Dedifferentiated amniotic fluid mesenchymal stem cell (primary cell): ENCODE data around the gene SLC45A3.
"Not testable (repeated sequence)": the region's sequence is repeated elsewhere in the genome, so short reads cannot be mapped to it uniquely, and the experiment has no call there.

Experiments used
- DNase-seq: peaks from one replicate; pipeline ENCODE4 v3.0.0-alpha.2; 2016; ENCODE audit errors: extremely low spot score

The SLC45A3 gene

DNA sequence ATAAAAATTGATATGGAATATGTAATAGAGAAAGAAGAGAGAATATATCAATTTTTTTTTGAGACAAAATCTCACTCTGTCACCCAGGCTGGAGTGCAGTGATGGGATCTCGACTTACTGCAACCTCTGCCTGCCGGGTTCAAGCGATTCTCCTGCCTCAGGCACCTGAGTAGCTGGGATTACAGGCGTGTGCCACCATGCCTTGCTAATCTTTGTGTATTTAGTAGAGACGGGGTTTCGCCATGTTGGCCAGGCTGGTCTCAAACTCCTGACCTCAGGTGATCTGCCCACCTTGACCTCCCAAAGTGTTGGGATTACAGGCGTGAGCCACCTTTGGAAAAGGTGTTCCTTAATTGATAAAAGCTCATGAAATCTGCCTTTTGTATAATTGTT is 44.2 kb downstream of the SLC45A3 start:
- DNase-seq = not testable (repeated sequence)

- no peak for DNase-seq
These were observed 46.8 kb downstream of the SLC45A3 start for GRCh38 chr1:205633421-205633976.

DNA sequence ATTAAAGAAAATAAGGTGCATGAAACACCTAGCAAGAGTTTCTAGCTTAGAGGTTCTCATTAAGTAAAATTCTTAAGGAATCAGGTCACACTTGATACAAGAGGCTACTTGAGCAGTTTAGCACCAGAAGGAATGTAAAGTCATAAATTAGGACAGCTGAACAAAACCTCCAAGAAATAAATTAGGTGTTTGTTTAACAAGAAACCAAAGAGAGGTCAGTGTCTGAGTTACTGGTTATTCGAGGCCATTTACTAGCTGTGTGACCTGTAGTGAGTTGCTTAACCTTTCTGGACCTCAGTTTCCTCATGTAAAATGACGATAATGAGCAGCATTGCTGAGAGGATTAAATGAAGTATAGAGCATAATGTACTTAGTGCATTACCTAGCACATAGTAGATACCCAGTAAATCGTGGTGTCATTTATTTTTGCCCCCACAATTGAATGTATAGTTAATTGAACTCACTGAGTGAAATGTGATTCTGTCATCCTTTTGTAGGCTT is 47.6 kb downstream of the SLC45A3 start:
- DNase-seq = no peak

GRCh38 chr1:205631768-205632668 is 48.3 kb downstream of the SLC45A3 start, which contains the start of gene ELK4:
ELK4 (minus strand) TSS chr1:205632011; CDS start chr1:205623882, 8,129 bp downstream.
- DNase-seq = peak; percentile 97

DNA sequence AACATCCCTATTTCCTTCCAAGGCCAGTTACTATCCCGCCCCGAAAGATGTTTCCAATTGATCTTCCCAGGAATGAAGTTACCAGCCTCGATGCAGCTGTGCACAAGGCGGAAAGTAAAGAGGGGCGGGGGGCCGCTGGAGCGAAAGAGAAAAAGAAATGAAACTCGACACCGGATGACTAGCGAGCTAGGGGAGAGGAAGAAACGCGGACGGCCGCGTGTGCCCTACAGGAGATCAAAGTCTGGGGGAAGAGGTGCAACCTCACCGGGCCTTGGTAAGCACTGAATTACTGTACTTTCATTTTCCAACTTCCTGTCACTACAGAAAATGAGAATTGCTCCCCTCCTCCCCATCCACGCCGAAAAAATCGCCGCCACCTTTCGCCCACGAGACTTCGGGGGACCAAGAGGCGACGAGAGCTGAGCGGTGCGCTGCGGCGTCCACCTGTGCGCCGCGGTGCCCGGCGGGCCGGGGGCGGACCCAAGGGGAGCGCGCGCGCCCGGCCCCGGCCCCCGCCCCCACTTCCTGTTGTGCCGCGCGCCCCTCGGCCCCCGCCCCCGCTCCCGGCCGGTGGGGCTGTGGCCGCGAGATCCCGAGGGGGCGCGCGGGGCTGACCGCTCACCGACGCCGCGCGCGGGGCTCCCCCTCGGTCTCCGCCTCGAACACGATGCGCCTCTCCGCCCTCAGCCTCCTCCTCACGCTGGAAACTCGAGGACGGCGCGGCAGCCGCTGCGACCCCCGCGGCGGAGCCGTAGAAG is 49.1 kb downstream of the SLC45A3 start:
- DNase-seq = peak; percentile 79

- DNase-seq = no peak
These were observed 49.7 kb downstream of the SLC45A3 start for GRCh38 chr1:205630651-205631009.

GRCh38 chr1:205630241-205630640 is 50.1 kb downstream of the SLC45A3 start:
- peak; percentile 76 for DNase-seq

DNA sequence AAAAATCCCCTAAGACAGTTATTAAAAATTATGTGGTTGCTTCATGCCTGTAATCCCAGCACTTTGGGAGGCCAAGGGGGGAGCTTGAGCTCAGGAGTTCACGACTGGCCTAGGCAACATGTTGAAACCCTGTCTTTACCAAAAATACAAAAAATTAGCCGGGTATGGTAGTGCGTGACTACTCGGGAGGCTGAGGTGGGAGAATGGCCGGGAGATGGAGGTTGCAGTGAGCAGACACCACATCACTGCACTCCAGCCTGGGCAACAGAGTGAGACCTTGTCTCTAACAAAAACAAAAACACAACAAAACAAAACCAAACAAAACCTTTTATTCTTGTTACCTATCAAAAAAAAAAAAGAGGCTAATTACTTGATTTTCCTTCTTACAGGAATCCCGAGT is 50.6 kb downstream of the SLC45A3 start:
- DNase-seq = no peak

- DNase-seq = no peak
These were observed 52.4 kb downstream of the SLC45A3 start for GRCh38 chr1:205627956-205628355.

- no peak for DNase-seq
These were observed 54.1 kb downstream of the SLC45A3 start for GRCh38 chr1:205626216-205626615.

DNA sequence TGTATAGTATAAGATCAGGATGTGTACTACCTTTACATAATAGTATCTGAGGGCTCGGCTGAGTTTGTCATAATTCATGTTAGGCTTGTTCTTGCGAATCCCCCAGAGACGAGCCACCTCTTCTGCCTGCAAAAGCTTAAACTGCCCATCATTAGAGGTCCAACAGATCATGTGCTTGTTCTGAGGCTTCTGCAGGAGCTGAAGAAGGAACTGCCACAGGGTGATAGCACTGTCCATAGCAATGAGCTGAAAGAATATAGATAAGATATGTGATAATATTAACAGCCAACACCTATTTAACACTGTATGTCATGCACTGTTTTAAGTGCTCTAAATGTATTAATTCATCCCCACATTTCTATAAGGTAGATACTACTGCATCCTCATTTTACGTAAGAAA is 56.7 kb downstream of the SLC45A3 start:
- DNase-seq = no peak

DNA sequence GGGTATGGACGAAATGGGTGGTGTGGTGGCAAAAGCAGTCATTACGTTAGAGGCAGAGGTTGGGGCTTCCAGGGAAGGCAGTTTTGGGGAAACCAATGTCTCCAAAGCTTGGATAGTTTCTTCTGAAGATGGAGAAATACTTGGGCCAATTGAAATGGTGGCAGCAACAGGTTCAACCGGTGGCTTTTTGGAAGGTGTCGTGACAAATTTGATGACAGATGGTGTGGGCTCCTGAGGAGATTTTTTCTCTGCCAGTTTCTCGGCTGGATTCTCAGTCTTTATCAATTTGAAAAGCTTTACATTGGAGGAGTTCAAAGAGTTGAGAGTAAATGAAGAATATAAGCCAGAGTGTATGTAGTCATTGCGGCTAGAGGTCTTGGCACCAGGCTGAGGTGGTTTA is 60.0 kb downstream of the SLC45A3 start:
- DNase-seq = no peak

DNA sequence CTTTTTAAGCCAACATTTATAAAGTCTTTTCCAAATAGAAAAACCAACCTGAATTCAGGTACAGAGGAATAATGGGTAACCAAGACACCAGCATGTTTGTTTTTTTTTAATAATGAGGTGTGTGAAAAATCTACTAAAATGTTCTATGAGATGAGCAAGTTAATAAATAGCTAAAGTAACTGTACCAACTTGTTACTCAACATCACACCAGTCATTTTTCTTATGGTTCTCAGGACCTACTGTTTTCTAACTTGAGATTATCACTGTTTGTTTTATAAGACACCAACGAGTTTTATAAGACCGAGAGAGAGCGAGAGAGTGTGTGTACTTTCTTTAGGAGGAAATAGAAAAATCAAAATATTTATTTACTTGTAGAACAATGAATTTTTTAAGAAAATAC is 60.9 kb downstream of the SLC45A3 start:
- no peak for DNase-seq

DNA sequence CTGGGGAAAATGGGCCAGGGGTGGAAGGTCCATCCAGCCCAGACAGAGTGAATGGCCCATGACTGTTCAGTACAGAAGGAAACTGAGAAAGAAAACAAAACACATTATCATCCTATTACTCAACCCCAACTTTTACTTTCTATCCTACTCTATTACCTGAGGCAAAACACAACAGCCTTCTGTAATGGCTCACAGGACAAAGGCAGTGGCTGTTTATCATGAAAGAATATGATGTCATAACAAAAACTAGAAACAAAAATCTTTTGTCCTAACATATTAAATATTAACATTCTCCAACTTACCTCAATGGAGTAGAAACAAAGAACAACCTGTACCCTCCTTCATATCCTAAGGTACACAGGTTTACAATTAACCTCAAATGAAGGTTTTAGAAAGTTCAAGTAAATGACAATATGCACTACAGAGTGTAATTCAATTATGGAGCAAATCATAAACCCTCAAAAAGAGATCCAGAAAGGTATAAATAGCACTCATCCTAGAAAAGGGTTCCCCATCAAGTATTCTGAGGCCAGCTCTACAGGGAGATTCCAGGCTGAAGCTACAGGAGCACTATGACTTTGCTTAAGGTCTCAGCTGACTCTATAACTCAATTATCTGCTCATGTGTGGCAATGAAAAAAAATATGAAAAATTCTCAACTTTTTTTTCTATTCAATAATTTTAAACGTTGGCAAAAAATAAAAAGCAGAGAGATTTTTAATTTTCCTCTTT is 63.6 kb downstream of the SLC45A3 start:
- no peak for DNase-seq

DNA sequence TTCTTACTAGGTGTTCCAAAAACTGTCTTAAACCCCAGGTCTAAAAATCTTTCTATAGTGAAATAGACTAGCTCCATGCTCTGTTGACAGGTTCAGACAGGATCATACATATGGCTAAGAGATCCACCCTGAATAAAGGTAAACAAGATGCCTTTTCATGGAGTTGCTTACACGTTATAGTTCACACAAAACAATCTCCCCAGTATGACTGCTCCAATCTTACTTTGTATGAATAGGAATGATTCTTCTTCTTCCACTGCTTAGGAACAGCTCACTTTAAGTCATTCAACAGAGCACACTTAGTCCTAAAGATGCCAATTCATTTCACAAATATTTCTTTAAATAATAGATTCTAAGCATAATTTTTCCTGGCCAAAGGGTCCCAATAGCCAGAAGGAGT is 64.5 kb downstream of the SLC45A3 start:
- DNase-seq = no peak

DNA sequence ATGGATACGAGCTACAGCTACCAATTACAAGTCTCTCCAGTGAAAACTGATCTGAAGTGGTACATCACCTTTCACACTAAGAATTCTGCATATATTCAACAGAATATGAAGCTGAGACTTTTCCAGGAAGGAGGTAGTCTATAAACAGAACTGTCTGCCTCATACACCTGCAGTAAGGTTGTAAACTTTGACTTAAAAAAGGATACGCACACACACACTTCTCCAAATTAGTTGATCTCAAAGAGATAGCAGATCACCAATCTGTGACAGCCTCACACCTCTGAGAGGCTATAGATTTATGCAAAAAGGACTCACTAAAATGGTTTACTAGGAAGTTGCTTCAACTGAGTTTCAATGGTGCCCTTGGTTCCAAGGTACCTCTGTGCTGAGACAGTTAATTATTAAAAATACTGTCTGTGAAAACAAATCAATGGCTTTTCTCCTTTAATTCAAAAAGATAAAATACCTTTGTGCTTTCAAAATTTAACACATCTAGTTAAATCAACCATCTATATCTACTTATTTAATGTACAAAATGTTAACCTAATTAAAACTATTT is 66.4 kb downstream of the SLC45A3 start:
- no peak for DNase-seq

DNA sequence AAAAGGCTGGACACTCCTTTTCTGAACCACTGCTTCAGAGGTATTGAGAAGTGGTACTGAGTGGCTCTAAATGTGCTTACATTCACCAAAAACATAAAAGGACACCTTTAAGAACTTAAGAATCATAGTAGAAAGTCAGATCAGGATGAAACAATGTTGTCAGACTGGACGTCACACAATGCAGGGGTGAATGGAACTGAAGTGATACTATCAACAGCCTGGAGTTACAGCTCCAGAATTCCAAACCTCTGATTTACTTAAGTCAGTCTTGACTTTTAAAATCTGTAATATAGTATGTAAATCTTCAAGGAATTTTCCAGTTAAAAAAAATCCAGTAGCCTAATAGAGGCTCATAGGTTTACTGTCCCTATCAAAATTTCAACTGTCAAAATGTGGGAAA is 67.8 kb downstream of the SLC45A3 start:
- no peak for DNase-seq

DNA sequence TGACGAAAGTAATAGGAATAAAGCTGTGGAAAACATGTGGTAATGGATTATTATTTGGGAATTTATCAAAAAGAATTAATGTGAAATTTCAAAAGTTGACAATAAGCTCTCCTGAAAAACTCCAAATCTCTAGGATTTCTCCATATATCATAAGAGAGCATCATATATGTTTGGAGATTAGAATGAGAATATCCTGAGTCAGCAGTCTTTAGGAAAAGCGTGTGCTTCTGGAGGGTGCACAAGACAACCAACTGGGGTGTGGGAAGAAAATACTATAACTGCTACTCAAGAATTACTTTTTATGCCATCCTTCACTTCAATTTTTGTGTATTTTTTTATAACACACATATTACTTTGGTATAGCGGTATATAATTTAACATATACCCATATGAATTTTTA is 68.2 kb downstream of the SLC45A3 start:
- no peak for DNase-seq

DNA sequence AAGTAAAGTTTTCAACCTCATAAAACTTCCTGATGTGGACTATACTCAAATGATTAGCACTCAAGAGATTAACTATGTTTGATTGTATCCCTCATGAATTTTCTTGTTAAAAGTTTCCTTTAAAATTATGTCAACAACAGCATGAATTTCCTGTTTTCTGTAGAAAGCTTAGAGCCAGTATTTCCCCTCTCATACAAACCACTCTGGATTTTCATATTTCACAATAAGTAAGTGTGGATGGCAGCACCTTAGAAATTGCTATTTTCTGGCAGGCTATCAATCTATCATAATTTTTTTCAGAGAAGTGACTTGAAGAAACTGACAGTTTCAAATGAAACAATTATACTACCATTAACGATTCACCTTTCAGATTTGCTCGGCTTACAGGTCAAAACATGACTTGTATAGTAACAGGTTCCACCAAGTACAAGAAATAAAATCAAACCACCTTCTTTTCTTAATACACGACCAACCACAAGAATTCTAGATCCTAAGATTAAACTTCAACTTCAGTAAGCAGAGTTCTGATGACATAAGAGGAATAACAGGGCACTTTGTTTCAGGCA is 69.3 kb downstream of the SLC45A3 start:
- no peak for DNase-seq

DNA sequence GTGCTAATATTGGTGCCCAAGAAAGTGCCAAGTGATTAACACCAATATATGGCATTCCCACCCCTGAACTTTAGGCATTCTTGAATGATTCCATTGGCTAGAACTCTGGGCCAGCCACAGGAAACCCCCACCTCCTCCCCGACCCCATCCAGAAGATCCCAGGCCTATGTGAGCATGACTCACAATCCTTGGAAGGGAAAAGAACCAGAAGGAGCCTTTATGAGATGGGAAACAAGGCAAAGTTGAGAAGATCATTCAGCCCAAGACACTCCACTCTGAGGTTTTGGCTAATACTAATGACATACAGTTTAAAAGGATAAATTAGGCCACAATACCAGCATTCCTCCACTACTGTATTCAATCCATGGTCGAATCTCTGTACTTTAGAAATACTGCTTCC is 70.3 kb downstream of the SLC45A3 start:
- DNase-seq = no peak
